Limb (tissue), 2 donors: ENCODE results near the gene SSR3.

Experiments used
- DNase-seq, 2 donors: peaks; one replicate each; pipeline ENCODE4 v3.0.0-alpha.2; 2016; ENCODE audit errors: extremely low spot score in 2 of 2

Gene SSR3

GRCh38 chr3:156536524-156537316, 18.2 kb downstream of the SSR3 start:
- DNase-seq: no peak

DNA sequence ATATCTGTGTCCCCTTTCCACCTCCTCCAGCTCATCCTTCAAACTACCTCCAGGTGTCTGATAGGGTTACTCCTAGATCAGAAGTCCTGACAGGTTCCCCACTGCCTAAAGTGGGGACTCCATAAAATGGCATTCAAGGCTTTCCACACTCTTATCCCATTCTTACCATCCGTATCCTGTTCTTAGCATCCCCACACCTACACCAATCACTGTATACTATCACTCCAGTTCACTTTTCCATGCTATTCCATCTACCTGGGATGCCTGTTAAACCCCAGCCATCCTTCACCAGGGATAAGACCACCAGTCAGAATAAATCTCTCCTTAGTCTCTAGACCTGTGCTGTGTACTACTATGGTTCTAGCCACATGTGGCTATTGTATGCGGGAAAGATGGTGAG, 19.1 kb downstream of the SSR3 start:
- DNase-seq: no peak

DNA sequence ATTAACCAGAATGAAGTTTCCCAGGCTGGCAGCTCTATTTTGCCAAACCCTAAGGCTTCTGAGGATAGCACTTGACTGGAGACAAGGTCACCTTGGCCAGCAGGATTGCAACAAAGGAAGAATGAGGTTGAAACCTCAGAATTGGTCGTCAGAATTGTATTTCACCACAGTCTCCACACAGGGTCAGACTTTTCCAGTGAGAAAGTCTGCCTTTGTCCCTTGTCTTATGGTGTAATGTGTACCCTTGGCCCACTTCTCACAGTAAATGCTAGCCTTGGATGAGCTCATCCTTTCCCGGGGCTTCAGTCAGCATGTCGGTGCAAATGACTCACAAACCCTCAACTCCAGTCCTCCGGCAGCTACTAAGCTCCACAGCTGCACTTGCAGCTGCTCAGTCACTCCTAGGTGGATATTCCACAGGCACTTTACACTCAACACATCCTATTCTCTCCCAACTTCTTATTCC, 19.7 kb downstream of the SSR3 start:
- peak; percentile 57 to 89 for DNase-seq

- no peak for DNase-seq
These were observed 21.7 kb downstream of the SSR3 start for GRCh38 chr3:156533205-156533604.

- no peak for DNase-seq
These were observed 22.2 kb downstream of the SSR3 start for GRCh38 chr3:156532730-156533129.

- DNase-seq: no peak
These were observed 23.9 kb downstream of the SSR3 start for GRCh38 chr3:156530980-156531379.

GRCh38 chr3:156527060-156527459, 27.9 kb downstream of the SSR3 start:
- DNase-seq: no peak

- no peak for DNase-seq
These were observed 29.1 kb downstream of the SSR3 start for GRCh38 chr3:156525808-156526207.

DNA sequence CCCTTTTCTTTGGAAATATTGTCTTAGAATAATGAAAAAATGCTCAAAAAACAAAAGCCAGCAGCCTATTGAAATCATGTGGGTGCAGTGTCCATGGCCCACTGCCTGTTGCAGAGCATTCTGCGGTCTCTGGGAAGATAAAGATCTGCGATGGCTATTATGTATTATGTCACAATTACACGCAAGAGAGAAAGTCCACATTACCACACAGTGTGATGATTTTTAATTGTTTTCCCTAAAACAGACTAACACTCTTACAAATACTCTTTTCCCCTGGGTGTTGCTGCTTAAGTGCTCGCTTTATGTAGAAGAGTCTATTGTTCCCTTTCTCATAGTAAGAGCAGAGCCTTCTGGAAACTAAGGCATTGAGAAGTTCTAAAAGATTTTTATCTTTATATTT, 32.2 kb downstream of the SSR3 start:
- DNase-seq: no peak

GRCh38 chr3:156519758-156520162, 35.2 kb downstream of the SSR3 start:
- DNase-seq: no peak

DNA sequence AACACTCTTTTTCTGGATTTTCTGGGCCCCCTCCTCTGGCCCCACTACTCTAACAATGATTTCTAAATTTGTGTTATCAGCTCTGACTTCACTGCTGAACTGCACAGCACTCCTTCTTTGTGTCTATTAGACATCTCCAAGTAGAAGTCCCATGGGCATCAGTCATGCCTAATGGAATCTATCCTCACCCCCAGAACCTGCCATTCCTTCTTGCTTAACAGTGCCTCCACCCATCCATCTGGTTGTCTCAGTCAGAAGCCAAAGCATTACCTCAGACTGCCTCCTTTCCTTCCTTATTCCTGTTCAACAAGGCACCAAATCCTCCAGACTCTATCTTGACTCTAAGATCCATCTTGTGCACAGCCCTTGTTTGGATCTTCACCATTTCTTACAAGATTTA, 36.2 kb downstream of the SSR3 start:
- DNase-seq: no peak

DNA sequence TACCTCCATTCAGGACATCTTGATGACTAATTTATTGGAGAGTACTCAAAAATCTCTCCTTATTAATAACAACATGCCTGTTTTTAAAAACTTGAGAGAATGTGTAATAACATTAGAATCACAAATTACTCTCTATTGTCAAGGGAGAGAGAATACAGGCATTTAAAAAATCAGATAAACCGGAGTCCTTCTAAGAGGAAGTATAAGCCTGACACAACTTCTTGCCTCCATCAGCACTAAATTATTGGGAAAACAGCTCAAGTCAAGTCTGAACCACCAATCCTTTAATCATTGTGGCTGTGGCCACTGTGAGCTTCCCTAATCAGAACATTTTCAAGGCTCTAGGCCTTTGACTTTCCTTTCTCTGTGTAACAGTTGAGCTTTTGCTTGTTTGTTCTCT, 38.0 kb downstream of the SSR3 start:
- no peak for DNase-seq

DNA sequence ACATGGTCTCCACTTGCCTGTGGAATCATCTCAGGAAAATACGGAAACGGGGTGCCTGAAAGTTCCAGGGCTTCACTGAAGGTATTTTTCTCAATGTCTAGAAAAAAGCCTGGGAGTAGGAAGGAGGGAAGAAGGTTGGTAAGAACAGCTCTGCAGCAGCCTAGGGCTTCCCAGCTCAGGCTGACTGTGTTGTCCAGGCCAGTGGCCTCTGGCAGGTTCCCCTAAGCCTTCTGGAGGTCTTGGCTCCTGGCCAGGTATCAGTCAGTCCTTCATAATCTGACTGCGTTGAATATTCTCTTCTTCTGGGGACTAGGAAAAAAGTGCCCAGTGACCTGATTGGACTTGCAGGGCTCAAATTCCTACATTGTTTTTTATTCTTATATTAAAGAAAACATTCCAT, 38.6 kb downstream of the SSR3 start:
- DNase-seq: no peak

GRCh38 chr3:156513619-156514018, 41.3 kb downstream of the SSR3 start:
- DNase-seq: no peak

DNA sequence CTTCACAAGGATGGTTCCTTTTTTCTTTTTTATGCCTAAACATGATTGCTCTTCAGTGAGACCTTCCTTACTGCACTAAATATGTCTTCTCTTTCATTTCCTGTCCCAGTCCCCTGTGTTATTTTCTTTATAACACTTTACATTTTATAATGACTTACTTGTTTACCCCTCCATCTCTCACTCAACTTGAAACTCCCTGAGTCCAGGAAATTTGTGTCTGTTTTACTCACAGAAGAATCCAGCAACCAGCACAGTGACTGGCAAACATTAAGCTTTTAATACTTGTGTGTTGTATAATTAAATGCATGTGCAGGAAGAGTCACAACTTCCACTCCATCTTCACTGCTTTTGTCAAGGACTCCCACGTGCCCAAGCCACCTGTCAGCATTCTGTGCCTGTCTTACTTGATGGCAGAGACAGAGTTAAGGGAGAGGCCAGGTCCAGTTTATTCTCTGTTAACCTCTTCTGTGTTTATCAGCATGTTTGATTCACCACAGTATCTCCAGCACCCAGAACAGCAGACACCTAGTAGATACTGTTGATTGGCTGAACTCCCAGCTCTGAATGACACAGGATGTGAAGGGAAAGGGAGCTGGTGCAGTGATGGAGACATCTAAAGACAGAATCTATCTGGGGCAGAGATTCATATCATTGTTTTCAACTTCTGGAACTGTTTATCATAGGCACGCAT, 42.8 kb downstream of the SSR3 start:
- DNase-seq: no peak

DNA sequence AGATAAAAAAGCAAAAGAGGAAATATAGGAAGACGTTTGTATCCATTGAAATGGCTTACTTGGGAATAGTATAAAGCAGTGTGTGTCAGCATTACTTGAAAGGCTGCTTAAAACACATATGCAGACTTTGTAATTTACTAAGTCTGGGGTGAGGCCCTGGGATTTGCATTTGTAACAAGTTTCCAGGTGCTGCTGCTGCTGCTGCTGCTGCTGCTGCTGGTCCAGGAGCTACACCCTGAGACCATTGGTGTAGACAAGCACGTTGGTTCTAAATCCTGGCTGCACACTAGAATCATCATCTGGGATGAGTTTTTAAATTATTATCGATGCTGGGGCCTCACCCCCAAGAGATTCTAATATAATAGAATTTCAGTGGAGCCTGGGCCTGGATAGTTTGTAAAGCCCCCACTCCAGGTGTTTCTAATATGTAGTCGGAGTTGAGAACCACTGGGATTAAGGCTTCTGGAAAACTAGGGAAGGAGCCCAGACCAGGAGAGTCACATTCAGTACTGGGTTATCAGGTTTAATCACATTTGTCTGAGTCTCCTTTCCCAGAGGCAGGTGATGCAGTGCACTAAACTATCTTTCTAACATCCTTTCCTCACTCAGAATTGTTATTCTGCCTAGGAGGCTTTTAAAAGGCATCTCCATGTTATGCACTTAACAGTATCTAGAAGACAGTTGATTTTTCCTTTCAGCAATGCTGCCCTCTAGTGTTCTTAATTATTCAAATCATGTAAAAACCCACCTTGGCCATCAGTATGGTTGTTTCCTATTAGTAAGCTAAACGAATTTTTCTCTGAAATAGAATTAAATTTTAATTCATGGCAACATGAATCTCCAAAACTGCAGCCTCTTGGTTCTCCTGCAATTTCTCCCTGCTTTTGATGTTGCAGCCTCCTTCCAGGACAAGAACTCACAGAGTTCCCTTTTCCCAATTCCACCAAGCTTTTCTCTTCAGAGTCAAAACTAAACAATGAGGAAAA, 45.4 kb downstream of the SSR3 start:
- peak; percentile 36 to 80 for DNase-seq

DNA sequence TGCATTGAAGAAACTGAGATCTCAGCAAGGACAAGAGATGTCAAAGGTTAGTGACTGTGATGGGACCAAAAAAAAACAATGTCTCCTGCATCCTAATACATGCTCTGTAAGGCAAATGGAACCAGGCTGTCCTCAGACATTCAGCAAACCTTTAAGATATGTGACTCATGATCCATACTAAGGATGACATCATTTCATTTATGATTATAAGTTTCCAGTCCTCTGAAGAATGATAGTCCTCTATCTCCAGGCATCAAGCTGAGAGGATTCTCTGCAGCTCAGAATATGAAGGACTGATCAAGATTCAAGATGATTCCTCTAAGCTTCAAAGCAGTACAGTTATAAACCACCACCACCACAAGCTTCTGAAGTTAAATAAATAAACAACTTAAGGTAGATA, 47.6 kb downstream of the SSR3 start:
- no peak for DNase-seq

DNA sequence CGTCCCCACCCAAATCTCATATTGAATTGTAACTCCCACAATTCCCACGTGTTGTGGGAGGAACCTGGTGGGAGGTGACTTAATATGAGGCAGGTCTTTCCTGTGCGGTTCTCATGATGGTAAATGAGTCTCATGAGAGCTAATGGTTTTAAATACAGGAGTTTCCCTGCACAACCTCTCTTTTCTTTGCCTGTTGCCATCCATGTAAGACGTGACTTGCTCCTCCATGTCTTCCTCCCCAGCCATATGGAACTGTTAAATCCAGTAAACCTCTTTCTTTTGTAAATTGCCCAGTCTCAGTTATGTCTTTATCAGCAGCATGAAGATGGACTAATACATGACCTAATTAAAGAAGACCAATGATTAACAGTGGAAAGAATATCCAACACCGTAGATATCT, 56.6 kb downstream of the SSR3 start:
- DNase-seq: no peak

DNA sequence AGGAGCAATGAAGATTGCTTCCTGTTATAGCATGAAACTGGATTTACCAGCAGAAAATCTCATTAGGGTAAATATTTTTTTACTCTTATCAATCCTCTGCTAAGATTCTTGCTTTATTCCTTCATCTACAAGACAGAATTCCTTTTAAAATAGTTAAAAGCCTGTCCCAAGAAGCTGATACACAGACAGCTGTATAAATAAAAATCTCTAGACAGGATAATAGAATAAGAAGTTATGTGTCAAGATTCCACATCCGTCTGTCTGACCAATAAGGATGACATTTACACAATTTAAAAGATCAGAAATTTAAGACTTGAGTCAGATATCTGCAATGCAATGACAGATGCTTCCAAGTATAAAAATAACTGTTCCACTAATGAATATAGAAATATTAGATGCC, 57.6 kb downstream of the SSR3 start:
- no peak for DNase-seq

- DNase-seq: no peak
These were observed 59.1 kb downstream of the SSR3 start for GRCh38 chr3:156495816-156496215.

- DNase-seq: no peak
These were observed 61.0 kb downstream of the SSR3 start for GRCh38 chr3:156493887-156494286.

DNA sequence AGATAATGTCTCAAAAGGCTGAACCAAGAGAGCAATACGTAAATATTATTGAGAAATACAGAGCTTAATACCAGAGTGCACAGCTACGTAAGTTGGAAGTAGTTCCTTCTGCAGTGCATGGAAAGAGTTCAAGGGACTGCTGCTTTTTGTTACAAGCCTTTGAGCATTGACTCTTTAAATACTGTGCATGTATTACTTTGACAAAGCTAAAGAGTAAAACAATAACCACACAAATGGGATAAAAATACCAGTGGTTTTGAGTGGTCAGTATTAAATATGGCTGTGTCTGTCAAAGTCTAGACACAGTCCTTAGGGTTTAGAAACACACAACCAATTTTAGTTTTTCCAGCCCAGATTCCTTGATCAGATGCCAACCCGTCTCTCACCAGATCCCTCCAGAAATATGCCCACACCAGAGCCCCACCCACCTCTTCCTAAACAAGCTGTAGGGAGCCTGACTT, 62.1 kb downstream of the SSR3 start:
- peak in 1 of 2 donors; percentile 28 for DNase-seq
